ENCODE measurements around the gene MDC1.

DNA sequence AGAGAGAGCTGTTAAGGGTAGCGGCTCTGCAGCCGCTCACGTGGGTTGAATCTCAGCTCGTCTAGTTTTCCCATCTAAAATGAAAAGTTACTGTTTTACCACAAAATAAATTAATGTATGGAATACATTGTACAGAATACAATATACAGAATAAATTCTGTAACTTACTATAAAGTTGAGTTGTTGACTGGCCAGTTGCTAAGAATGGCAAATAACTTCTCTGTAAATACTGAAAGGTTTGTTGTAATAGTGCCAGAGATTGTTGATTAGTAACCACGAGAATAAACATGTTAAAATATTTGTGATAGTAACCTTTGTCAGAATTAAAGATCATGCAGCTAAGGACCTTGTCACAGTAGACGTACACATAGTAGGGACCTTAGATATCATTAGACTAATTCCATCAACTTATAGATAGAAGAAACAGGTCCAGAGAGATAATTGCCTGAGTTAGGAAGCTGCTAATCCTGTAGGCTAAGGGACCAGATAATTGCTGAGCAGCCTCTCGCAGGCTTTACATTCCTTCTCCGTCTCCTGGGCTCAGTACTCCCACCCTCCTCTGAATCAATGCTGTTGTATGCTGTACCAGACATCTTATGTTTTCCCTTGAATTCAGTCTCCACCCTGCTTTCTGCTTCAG is 25.8 kb downstream of the MDC1 start:
- TF ChIP-seq, protein P1, sequence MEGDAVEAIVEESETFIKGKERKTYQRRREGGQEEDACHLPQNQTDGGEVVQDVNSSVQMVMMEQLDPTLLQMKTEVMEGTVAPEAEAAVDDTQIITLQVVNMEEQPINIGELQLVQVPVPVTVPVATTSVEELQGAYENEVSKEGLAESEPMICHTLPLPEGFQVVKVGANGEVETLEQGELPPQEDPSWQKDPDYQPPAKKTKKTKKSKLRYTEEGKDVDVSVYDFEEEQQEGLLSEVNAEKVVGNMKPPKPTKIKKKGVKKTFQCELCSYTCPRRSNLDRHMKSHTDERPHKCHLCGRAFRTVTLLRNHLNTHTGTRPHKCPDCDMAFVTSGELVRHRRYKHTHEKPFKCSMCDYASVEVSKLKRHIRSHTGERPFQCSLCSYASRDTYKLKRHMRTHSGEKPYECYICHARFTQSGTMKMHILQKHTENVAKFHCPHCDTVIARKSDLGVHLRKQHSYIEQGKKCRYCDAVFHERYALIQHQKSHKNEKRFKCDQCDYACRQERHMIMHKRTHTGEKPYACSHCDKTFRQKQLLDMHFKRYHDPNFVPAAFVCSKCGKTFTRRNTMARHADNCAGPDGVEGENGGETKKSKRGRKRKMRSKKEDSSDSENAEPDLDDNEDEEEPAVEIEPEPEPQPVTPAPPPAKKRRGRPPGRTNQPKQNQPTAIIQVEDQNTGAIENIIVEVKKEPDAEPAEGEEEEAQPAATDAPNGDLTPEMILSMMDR (IDR thresholded peaks at IDR 0.05 in 2 of 3, conservative IDR thresholded peaks at IDR 0.05 in 1 of 3; ENCODE audit: borderline replicate concordance in 1 of 3, insufficient read depth in 1 of 3, low read depth in 2 of 3, low read length in 2 of 3): no peak
- TF ChIP-seq POLR2A (IDR thresholded peaks at IDR 0.05; ENCODE audit: borderline replicate concordance, extremely low read depth, insufficient read depth, insufficient read length) (no peak), EZH2phosphoT487 (IDR thresholded peaks at IDR 0.05; ENCODE audit: borderline replicate concordance) (no peak), SP1 (IDR thresholded peaks at IDR 0.05; ENCODE audit: low read depth) (no peak), SIN3A (IDR thresholded peaks at IDR 0.05; ENCODE audit: low read depth) (no peak), EZH2 (IDR thresholded peaks at IDR 0.05) (no peak), RAD21 (IDR thresholded peaks at IDR 0.05; ENCODE audit: low read depth) (no peak), ZFX (IDR thresholded peaks at IDR 0.05) (no peak), JUND (IDR thresholded peaks at IDR 0.05) (no peak)
- TF ChIP-seq, protein P2, sequence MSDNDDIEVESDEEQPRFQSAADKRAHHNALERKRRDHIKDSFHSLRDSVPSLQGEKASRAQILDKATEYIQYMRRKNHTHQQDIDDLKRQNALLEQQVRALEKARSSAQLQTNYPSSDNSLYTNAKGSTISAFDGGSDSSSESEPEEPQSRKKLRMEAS (IDR thresholded peaks at IDR 0.05): no peak
- TF ChIP-seq, protein P3, sequence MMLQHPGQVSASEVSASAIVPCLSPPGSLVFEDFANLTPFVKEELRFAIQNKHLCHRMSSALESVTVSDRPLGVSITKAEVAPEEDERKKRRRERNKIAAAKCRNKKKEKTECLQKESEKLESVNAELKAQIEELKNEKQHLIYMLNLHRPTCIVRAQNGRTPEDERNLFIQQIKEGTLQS (IDR thresholded peaks at IDR 0.05): no peak
